MM.1S (cell line): ENCODE data around the gene C5AR1.

ENCODE experiments used
- EZH2 ChIP-seq: fragments of 300-600 bp; sonication (generic); optimal IDR thresholded peaks from 2 replicates; pipeline ENCODE3; 2017; ENCODE audit warnings: low read depth, mild to moderate bottlenecking, antibody characterized with exemption, low read length, mixed read lengths
- EZH2phosphoT487 ChIP-seq: fragments of 300-600 bp; sonication (generic); IDR thresholded peaks from 2 replicates; pipeline ENCODE4 v1.6.1; 2018; ENCODE audit warnings: antibody characterized with exemption, low read length
- TF ChIP-seq, protein P1 (sequence below): fragments of 300-600 bp; sonication (generic); IDR thresholded peaks from 2 replicates; pipeline ENCODE4 v1.5.1; 2016; ENCODE audit warnings: antibody characterized with exemption, low read length, mixed read lengths

- TF ChIP-seq, protein P1, sequence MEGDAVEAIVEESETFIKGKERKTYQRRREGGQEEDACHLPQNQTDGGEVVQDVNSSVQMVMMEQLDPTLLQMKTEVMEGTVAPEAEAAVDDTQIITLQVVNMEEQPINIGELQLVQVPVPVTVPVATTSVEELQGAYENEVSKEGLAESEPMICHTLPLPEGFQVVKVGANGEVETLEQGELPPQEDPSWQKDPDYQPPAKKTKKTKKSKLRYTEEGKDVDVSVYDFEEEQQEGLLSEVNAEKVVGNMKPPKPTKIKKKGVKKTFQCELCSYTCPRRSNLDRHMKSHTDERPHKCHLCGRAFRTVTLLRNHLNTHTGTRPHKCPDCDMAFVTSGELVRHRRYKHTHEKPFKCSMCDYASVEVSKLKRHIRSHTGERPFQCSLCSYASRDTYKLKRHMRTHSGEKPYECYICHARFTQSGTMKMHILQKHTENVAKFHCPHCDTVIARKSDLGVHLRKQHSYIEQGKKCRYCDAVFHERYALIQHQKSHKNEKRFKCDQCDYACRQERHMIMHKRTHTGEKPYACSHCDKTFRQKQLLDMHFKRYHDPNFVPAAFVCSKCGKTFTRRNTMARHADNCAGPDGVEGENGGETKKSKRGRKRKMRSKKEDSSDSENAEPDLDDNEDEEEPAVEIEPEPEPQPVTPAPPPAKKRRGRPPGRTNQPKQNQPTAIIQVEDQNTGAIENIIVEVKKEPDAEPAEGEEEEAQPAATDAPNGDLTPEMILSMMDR = no peak
- no peak for TF ChIP-seq EZH2
- TF ChIP-seq EZH2phosphoT487 = no peak
These were observed 42.3 kb upstream of the C5AR1 start for GRCh38 chr19:47267350-47267759.
